ENCODE results near the gene EMD.
A peak's percentile ranks its signal among the peaks of the same experiment; 100 is the strongest.

DNA sequence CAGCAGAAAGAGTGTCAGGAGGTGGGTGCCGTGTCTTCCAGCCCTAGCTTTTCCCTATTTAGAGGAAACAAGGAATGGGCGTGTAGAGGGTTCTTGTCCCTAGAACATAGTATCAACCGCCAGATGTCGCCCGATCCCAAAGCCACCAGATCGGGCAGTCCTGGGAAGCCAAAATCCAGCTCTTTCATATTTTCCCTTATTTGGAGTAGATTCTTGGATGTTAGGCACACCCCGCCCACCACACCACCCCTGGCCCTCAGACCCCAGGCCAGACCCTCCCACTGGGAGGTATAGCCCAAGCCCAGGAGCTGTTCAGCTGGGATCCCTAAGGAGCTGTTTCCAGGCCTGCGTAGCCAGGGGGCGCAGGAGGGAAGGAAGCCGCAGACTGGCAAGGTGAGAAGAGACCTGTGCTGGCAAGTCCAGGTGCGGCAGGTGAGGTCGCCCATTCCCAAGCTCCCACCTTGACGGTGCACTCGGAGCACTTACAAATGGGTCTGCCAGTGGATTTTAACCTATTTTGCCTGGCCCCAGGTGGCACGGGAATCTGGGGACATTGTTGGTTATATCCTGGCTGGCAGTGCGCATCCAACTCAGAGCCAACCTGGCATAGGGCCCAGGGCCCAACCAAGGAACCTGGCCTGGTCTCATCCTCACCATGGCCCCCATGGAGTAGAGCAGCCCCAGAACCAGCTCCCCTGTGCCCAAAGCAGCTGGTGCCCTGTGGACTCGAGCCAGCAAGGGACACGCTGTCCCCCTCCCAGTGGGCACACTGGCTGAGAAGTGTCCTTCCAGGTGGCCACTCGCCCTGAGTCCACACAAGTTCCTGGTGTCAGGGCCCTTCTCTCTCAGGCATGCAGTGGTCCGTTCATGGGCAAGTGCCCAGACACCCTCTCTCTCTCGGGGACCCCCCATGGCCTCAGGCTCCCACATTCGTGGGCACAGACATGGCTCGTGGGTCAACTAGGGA lies 5.5 kb upstream of the EMD start:
- TF ChIP-seq POLR2AphosphoS5 (IDR thresholded peaks at IDR 0.05) = peak; percentile 33 to 52 (median 46)
- TF ChIP-seq, protein P1, sequence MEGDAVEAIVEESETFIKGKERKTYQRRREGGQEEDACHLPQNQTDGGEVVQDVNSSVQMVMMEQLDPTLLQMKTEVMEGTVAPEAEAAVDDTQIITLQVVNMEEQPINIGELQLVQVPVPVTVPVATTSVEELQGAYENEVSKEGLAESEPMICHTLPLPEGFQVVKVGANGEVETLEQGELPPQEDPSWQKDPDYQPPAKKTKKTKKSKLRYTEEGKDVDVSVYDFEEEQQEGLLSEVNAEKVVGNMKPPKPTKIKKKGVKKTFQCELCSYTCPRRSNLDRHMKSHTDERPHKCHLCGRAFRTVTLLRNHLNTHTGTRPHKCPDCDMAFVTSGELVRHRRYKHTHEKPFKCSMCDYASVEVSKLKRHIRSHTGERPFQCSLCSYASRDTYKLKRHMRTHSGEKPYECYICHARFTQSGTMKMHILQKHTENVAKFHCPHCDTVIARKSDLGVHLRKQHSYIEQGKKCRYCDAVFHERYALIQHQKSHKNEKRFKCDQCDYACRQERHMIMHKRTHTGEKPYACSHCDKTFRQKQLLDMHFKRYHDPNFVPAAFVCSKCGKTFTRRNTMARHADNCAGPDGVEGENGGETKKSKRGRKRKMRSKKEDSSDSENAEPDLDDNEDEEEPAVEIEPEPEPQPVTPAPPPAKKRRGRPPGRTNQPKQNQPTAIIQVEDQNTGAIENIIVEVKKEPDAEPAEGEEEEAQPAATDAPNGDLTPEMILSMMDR (IDR thresholded peaks at IDR 0.05 in 8 of 11, conservative IDR thresholded peaks at IDR 0.05 in 3 of 11) = peak in 10 of 11 experiments; percentile 4 to 67 (median 49)
- TF ChIP-seq POLR2A (IDR thresholded peaks at IDR 0.05) = no peak
